ENCODE measurements around the gene DMRTA2.

- TF ChIP-seq CTCF (IDR thresholded peaks at IDR 0.05) (no peak), POLR2A (IDR thresholded peaks at IDR 0.05) (no peak)
Observed at GRCh38 chr1:50453266-50453665, 30.0 kb upstream of the DMRTA2 start.
